ENCODE measurements around the gene GSX2.

- no peak for TF ChIP-seq CTCF (IDR thresholded peaks at IDR 0.05; ENCODE audit: borderline replicate concordance, extremely low read depth, low read length, poor library complexity, severe bottlenecking)
- no peak for TF ChIP-seq EZH2 (IDR thresholded peaks at IDR 0.05; ENCODE audit: borderline replicate concordance, low read depth, low read length, severe bottlenecking)
These were observed 36.7 kb upstream of the GSX2 start for GRCh38 chr4:54063229-54063628.

Measured in DND-41 (cell line).